Central memory CD8-positive, alpha-beta T cell (primary cell): ENCODE measurements around the gene C3orf22.

Experiments
- ATAC-seq: fragments of 150-1000 bp; cut with Tn5 transposase; replicated peaks from 2 replicates; pipeline ENCODE4 v1.10.0; 2022; ENCODE audit warnings: mild to moderate bottlenecking, moderate FRiP score, moderate number of reproducible peaks; ENCODE audit not compliant: poor library complexity, severe bottlenecking; ENCODE audit errors: extremely low read depth
- DNase-seq, 2 donors: peaks; one replicate each; pipeline ENCODE4 v3.0.0; 2021; ENCODE audit warnings: low spot score in 2 of 2
- H3K27ac Mint-ChIP-seq: one replicate; pipeline ENCODE4 v1.8.0; 2022; ENCODE audit warnings: low read depth, mild to moderate bottlenecking, moderate library complexity, mixed read lengths
- H3K27me3 Mint-ChIP-seq: one replicate; pipeline ENCODE4 v1.8.0; 2022; ENCODE audit warnings: mixed read lengths
- H3K36me3 Mint-ChIP-seq: one replicate; pipeline ENCODE4 v1.8.0; 2022; ENCODE audit warnings: mild to moderate bottlenecking, moderate library complexity, mixed read lengths; ENCODE audit not compliant: insufficient read depth
- H3K4me1 Mint-ChIP-seq: one replicate; pipeline ENCODE4 v1.8.0; 2022; ENCODE audit warnings: mixed read lengths
- H3K4me3 Mint-ChIP-seq: one replicate; pipeline ENCODE4 v1.8.0; 2022; ENCODE audit warnings: mild to moderate bottlenecking, moderate library complexity, mixed read lengths
- H3K9me3 Mint-ChIP-seq: one replicate; pipeline ENCODE4 v1.8.0; 2022; ENCODE audit warnings: mixed read lengths

C3orf22 gene

GRCh38 chr3:126554560-126555525 lies 3.9 kb downstream of the C3orf22 start:
- no peak overlapping the region for H3K4me3 Mint-ChIP-seq
- no peaks in the 10 kb centered on the region for H3K9me3 Mint-ChIP-seq
- no peaks in the 10 kb centered on the region for H3K4me1 Mint-ChIP-seq
- H3K36me3 Mint-ChIP-seq = peaks cover 2% of the 10 kb centered on the region
- DNase-seq (peak in 1 of 2 donors; percentile 4), ATAC-seq (no peak)
- no peak overlapping the region for H3K27ac Mint-ChIP-seq
- peaks cover 16% of the 10 kb centered on the region for H3K27me3 Mint-ChIP-seq

GRCh38 chr3:126553284-126554084 lies 5.2 kb downstream of the C3orf22 start:
- Mint-ChIP-seq H3K9me3 (no peaks in the 10 kb centered on the region), H3K36me3 (peaks cover 3% of the 10 kb centered on the region), H3K27ac (no peak overlapping the region), H3K4me1 (no peaks in the 10 kb centered on the region), H3K27me3 (peaks cover 22% of the 10 kb centered on the region), H3K4me3 (no peak overlapping the region)
- no peak for ATAC-seq
- no peak for DNase-seq

- Mint-ChIP-seq H3K9me3 (no peaks in the 10 kb centered on the region), H3K27me3 (peaks cover 22% of the 10 kb centered on the region), H3K4me3 (no peak overlapping the region), H3K36me3 (peaks cover 3% of the 10 kb centered on the region), H3K27ac (no peak overlapping the region), H3K4me1 (no peaks in the 10 kb centered on the region)
- DNase-seq (peak in 1 of 2 donors; percentile 8), ATAC-seq (no peak)
Observed at GRCh38 chr3:126552688-126553283, 5.9 kb downstream of the C3orf22 start.

GRCh38 chr3:126551839-126552687 lies 6.7 kb downstream of the C3orf22 start:
- ATAC-seq = no peak
- H3K4me1 Mint-ChIP-seq = no peaks in the 10 kb centered on the region
- no peak overlapping the region for H3K27ac Mint-ChIP-seq

GRCh38 chr3:126551121-126551838 lies 7.5 kb downstream of the C3orf22 start:
- peaks cover 22% of the 10 kb centered on the region for H3K27me3 Mint-ChIP-seq
- H3K27ac Mint-ChIP-seq = no peak overlapping the region
- peaks cover 2% of the 10 kb centered on the region for H3K36me3 Mint-ChIP-seq
- ATAC-seq = no peak
- no peaks in the 10 kb centered on the region for H3K9me3 Mint-ChIP-seq
- DNase-seq = peak; percentile 6 to 8
- no peaks in the 10 kb centered on the region for H3K4me1 Mint-ChIP-seq
- H3K4me3 Mint-ChIP-seq = no peak overlapping the region

More at GRCh38 chr3:126551839-126552687, 6.7 kb downstream of the C3orf22 start:
- H3K4me3 Mint-ChIP-seq = no peak overlapping the region
- peak in 1 of 2 donors; percentile 7 for DNase-seq
- no peaks in the 10 kb centered on the region for H3K9me3 Mint-ChIP-seq
- peaks cover 22% of the 10 kb centered on the region for H3K27me3 Mint-ChIP-seq
- H3K36me3 Mint-ChIP-seq = peaks cover 2% of the 10 kb centered on the region

GRCh38 chr3:126550488-126551051 lies 8.2 kb downstream of the C3orf22 start:
- DNase-seq = peak; percentile 6 to 8
- H3K36me3 Mint-ChIP-seq = peaks cover 2% of the 10 kb centered on the region
- no peak overlapping the region for H3K27ac Mint-ChIP-seq

GRCh38 chr3:126549861-126550487 lies 8.8 kb downstream of the C3orf22 start:
- Mint-ChIP-seq H3K27me3 (peaks cover 22% of the 10 kb centered on the region), H3K4me1 (no peaks in the 10 kb centered on the region), H3K4me3 (no peak overlapping the region), H3K27ac (no peak overlapping the region), H3K9me3 (no peaks in the 10 kb centered on the region), H3K36me3 (peaks cover 2% of the 10 kb centered on the region)
- DNase-seq (peak; percentile 7 to 8), ATAC-seq (no peak)

More at GRCh38 chr3:126550488-126551051, 8.2 kb downstream of the C3orf22 start:
- Mint-ChIP-seq H3K4me3 (no peak overlapping the region), H3K4me1 (no peaks in the 10 kb centered on the region), H3K9me3 (no peaks in the 10 kb centered on the region), H3K27me3 (peaks cover 22% of the 10 kb centered on the region)
- ATAC-seq = no peak

GRCh38 chr3:126548556-126549466 lies 9.9 kb downstream of the C3orf22 start:
- H3K27me3 Mint-ChIP-seq = peaks cover 22% of the 10 kb centered on the region
- ATAC-seq (no peak), DNase-seq (peak in 1 of 2 donors; percentile 4)
- no peaks in the 10 kb centered on the region for H3K9me3 Mint-ChIP-seq
- no peak overlapping the region for H3K4me3 Mint-ChIP-seq
- H3K4me1 Mint-ChIP-seq = no peaks in the 10 kb centered on the region
- H3K27ac Mint-ChIP-seq = no peak overlapping the region
- H3K36me3 Mint-ChIP-seq = peaks cover 2% of the 10 kb centered on the region

GRCh38 chr3:126547721-126548120 lies 11.0 kb downstream of the C3orf22 start:
- H3K4me3 Mint-ChIP-seq = no peak overlapping the region
- peaks cover 3% of the 10 kb centered on the region for H3K36me3 Mint-ChIP-seq
- no peak overlapping the region for H3K27ac Mint-ChIP-seq
- H3K27me3 Mint-ChIP-seq = peaks cover 22% of the 10 kb centered on the region
- H3K4me1 Mint-ChIP-seq = no peaks in the 10 kb centered on the region
- ATAC-seq = no peak
- no peak for DNase-seq
- no peaks in the 10 kb centered on the region for H3K9me3 Mint-ChIP-seq

- no peaks in the 10 kb centered on the region for H3K4me1 Mint-ChIP-seq
Observed at GRCh38 chr3:126546549-126547239, 12.0 kb downstream of the C3orf22 start.

More at GRCh38 chr3:126546549-126547239, 12.0 kb downstream of the C3orf22 start:
- peaks cover 22% of the 10 kb centered on the region for H3K27me3 Mint-ChIP-seq
- ATAC-seq = no peak
- no peak overlapping the region for H3K4me3 Mint-ChIP-seq
- no peak overlapping the region for H3K27ac Mint-ChIP-seq
- peaks cover 3% of the 10 kb centered on the region for H3K36me3 Mint-ChIP-seq
- H3K9me3 Mint-ChIP-seq = no peaks in the 10 kb centered on the region
- peak in 1 of 2 donors; percentile 5 for DNase-seq
